Jurkat, Clone E6-1 (cell line): ENCODE results near the gene TGM1.
A peak's percentile ranks its signal among the peaks of the same experiment; 100 is the strongest.
"Not testable (repeated sequence)": the region's sequence is repeated elsewhere in the genome, so short reads cannot be mapped to it uniquely, and the experiment has no call there.

Experiments used
- DNase-seq: peaks from one replicate; pipeline ENCODE4 v3.0.0-alpha.2; 2011; ENCODE audit warnings: low read depth, low spot score
- H3K4me3 ChIP-seq: 2 replicates; pipeline ENCODE4 v1.5.1; 2011; ENCODE audit warnings: mild to moderate bottlenecking, low read length, control low read depth, moderate library complexity

TGM1 gene

GRCh38 chr14:24259282-24260025 lies 3.5 kb downstream of the TGM1 start:
- no peak overlapping the region for H3K4me3 ChIP-seq
- no peak for DNase-seq

- H3K4me3 ChIP-seq: no peak overlapping the region
- no peak for DNase-seq
Observed at GRCh38 chr14:24258548-24259265, 4.3 kb downstream of the TGM1 start.

GRCh38 chr14:24258119-24258518 lies 4.9 kb downstream of the TGM1 start:
- DNase-seq: no peak
- H3K4me3 ChIP-seq: no peak overlapping the region

DNA sequence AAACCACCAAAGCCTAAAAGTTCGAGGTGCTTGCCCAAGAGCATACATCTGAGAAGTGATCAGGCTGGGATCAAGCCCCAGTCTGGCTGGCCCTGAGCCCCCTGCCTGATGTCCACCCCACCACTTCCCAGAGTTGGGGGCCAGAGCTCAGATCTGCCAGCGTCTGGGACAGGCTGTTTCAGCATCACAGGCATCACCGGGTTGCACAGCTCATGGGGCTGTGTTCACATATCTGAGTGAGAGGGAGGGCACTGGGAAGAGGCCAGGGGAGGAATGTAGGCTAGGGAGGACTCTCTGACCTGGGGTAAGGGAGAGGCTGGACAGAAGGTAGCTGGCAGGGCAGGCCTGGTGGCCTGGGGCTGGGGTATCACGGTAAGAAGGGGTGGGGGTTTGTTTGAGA lies 6.0 kb downstream of the TGM1 start:
- H3K4me3 ChIP-seq: no peak overlapping the region
- no peak for DNase-seq

- H3K4me3 ChIP-seq: no peak overlapping the region
- DNase-seq: no peak
Observed at GRCh38 chr14:24255931-24256711, 6.9 kb downstream of the TGM1 start.

DNA sequence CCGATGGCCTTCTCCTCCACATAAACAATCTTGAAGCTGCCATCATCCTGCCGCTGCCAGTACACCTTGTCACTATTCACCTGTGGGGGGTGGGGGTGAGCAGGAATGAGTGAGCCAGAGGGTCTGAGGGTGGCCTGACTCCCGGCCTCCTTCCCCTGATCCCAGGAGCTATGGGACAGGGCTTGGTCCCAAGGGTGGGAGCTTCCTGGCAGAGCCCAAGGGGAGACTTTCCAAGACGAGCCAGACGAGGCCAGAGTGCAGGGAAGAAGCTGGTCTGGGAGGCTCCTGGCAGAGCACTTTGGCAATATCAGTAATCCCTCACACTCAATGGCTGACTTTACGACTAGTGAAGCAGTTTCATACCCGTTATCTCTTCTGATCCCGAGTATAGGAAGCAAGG lies 7.5 kb downstream of the TGM1 start:
- DNase-seq: no peak
- no peak overlapping the region for H3K4me3 ChIP-seq

- DNase-seq: no peak
- no peak overlapping the region for H3K4me3 ChIP-seq
Observed at GRCh38 chr14:24254630-24255392, 8.2 kb downstream of the TGM1 start.

GRCh38 chr14:24253936-24254335 lies 9.0 kb downstream of the TGM1 start:
- no peak overlapping the region for H3K4me3 ChIP-seq
- DNase-seq: no peak

GRCh38 chr14:24252289-24253124 lies 10.5 kb downstream of the TGM1 start:
- H3K4me3 ChIP-seq: no peak overlapping the region
- no peak for DNase-seq

GRCh38 chr14:24251880-24252288 lies 11.1 kb downstream of the TGM1 start:
- H3K4me3 ChIP-seq: no peak overlapping the region
- DNase-seq: no peak

DNA sequence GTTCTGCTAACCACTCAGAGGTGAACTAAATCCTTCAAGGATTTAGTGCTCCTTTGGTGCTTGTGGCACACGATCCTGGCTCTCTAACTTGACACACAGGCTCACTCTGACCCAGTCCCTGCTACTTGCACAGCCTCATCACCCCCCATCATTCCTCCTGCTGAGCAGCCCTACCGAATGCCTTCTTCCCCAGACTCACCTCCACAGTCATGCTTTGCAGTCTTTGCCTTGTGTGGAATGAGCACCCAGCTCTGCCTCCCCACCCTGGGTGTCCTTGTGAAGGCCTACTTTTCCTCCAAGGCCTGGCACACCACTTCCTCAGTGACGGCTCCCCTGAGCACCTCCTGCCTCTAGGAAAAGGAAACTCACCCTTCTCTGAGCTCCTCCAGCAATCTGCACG lies 12.6 kb downstream of the TGM1 start:
- H3K4me3 ChIP-seq: no peak overlapping the region
- no peak for DNase-seq

DNA sequence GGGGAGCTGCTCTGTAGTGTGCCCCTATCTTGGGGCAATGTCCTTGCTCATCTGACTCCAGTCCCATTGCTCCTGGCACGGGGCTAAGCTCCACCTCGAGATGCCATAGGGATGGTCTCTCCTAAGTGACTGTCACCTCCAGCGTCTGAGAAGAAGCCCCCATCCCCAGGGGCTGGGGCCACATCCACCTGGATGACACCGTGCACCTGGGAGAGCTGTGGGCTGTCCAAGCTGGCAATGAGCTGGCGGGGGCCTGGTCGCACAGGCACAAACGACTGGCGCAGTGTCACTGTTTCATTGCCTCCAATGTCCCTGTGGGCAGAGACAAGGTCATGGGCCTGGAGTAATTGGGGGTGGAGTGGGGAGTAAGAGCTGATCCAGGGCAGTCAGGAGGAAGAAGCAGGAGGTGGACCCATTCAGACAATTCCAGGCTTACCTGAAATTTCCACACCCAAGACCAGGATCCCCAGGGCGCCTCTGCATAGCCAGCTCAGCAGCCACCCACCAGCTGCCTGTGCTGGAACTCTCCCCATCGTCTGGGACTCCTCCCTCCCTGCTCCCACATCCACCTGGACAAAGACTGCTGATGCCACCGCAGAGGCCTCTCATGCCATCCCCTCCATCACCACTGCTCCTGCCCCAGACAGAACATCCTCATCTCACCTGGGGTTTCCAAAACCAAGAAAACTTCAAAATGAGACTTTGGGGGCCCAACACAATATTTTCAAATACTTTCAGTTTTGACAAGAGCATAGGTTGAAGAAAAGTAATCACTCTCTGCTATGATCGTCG lies 13.6 kb downstream of the TGM1 start:
- DNase-seq: no peak

GRCh38 chr14:24247422-24247821 lies 15.6 kb downstream of the TGM1 start:
- no peak for DNase-seq
- no peak overlapping the region for H3K4me3 ChIP-seq

More for the DNA sequence above, 13.6 kb downstream of the TGM1 start:
- no peak overlapping the region for H3K4me3 ChIP-seq

DNA sequence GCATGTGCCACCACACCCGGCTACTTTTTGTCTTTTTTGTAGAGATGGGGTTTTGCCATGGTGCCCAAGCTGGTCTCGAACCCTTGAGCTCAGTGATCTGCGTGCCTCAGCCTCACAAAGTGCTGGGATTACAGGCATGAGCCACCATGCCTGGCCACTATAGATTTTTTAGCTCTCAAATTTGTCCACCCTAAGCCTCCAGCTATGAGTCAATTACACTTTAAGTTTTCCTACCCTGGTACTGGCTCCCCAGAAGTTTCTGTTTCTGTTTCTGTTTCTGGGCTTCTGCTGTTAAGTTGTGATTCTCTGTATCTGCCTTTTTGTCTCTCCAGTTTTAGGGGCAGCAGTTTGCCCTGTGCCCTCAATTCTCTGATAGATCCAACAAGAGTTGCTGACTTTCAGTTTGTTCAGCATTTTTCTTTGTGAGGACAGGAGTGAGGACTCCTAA lies 16.2 kb downstream of the TGM1 start:
- H3K4me3 ChIP-seq: no peak overlapping the region
- no peak for DNase-seq

GRCh38 chr14:24245350-24245749 lies 17.6 kb downstream of the TGM1 start:
- not testable (repeated sequence) for H3K4me3 ChIP-seq, DNase-seq

- no peak for DNase-seq
- H3K4me3 ChIP-seq: peak overlapping the region; percentile 69
Observed at GRCh38 chr14:24243336-24243836, 19.6 kb downstream of the TGM1 start.

DNA sequence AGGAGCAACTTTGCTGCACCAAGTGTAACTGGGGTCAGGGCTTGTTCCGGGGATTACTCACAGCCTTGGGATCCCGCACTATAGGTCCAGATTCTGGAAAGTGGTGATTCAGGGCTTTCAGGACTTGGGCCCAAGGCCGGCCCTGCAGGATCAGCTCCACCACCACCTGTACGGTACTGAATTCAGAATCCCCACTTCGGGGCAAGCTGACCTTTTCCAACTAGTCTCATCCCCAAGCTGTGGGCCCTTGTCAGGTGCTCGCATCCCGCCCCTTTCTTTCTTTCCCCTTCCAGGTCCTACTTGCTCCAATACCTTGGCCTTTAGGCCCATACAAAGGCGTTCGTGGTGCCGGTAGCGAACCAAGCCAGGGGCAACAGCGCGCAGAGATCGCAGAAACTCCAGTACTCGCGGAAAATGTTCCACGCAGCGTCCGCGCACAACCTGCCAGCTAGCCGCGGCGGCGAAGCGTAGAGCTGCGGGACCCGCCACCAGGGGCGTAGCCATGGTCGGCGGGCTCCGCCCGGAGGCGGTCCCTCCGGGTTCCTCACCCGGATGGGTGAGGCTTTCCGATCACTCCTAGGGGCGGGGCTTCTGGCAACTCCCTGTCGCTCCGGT lies 21.0 kb downstream of the TGM1 start:
- DNase-seq: peak; percentile 89

More for the DNA sequence above, 21.0 kb downstream of the TGM1 start:
- peak overlapping the region; percentile 69 for H3K4me3 ChIP-seq
